Gastrocnemius medialis (tissue), 4 donors: ENCODE data around the gene BCL11B. TPM values are rescaled to one million over a fixed set of nuclear protein-coding genes. Genes with fewer than 3 reads are reported as not detected.

Experiments
- ATAC-seq, 2 donors: fragments of 150-250 bp; one replicate each; pipeline ENCODE4 v1.9.1; 2016
- DNase-seq, 2 donors: peaks; one replicate each; pipeline ENCODE4 v3.0.0-alpha.2; 2019
- H3K27ac ChIP-seq, 4 donors: fragments of 200-600 bp; sonication (generic); 1 replicate in 1 of 4; 2 replicates in 3 of 4; pipeline ENCODE4 v1.5.1; 2016 to 2018; ENCODE audit warnings: mild to moderate bottlenecking in 2 of 4, moderate library complexity in 1 of 4
- H3K27me3 ChIP-seq, 3 donors: fragments of 200-600 bp; sonication (generic) in 2 of 3; 1 replicate in 1 of 3; 2 replicates in 2 of 3; pipeline versions ENCODE4 v1.5.1 to v1.6.0; 2016 to 2019; ENCODE audit warnings: mild to moderate bottlenecking in 1 of 3, moderate library complexity in 1 of 3
- H3K36me3 ChIP-seq, 2 donors: fragments of 200-600 bp; sonication (generic) in 1 of 2; one replicate each; pipeline ENCODE4 v1.5.1; 2017 to 2018
- H3K4me1 ChIP-seq, 2 donors: fragments of 200-600 bp; sonication (generic) in 1 of 2; one replicate each; pipeline ENCODE4 v1.5.1; 2016 to 2017; ENCODE audit warnings: mild to moderate bottlenecking in 2 of 2
- H3K4me3 ChIP-seq, 4 donors: fragments of 200-600 bp; sonication (generic) in 3 of 4; 1 replicate in 1 of 4; 2 replicates in 3 of 4; pipeline ENCODE4 v1.5.1; 2016 to 2019; ENCODE audit warnings: mild to moderate bottlenecking in 2 of 4
- H3K9me3 ChIP-seq, 3 donors: fragments of 200-600 bp; sonication (generic) in 2 of 3; 1 replicate in 1 of 3; 2 replicates in 2 of 3; pipeline ENCODE4 v1.5.1; 2016 to 2019
- CTCF ChIP-seq, 5 experiments: fragments of 450-650 bp in 3 of 5; fragments of 200-600 bp in 2 of 5; sonication (generic) in 2 of 5; IDR thresholded peaks in 4 of 5; conservative IDR thresholded peaks in 1 of 5; 1 replicate in 4 of 5; 2 replicates in 1 of 5; pipeline ENCODE4 v1.5.1; 2016 to 2019; ENCODE audit warnings: antibody characterized with exemption in 5 of 5, mild to moderate bottlenecking in 3 of 5, moderate library complexity in 3 of 5
- POLR2A ChIP-seq, 2 donors: fragments of 450-650 bp; IDR thresholded peaks; one replicate each; pipeline ENCODE4 v1.6.1; 2017; ENCODE audit warnings: antibody characterized with exemption in 2 of 2, mild to moderate bottlenecking in 2 of 2, moderate library complexity in 2 of 2
- in situ Hi-C, 4 donors: fragments of 200-750 bp; cut with MboI; loops; one replicate each; pipeline versions ENCODE4 v1.15.0 to v1.8.0; 2017; ENCODE audit warnings: low sequenced_read_pairs in 4 of 4
- intact Hi-C: fragments of 100-400 bp; cut with DNase I; formaldehyde crosslinking; loops from one replicate; pipeline ENCODE4 v1.15.1; 2023; ENCODE audit warnings: low total_unique reads
- total RNA-seq, 4 donors: library from RNA; depleted of rRNA; stranded (reverse); fragments of >200 nt; gene quantifications; one replicate each; pipeline versions ENCODE4 v1.1.0 to v1.2.3, GENCODE V29; 2016

The BCL11B gene
- total RNA-seq, 4 donors from 2014 or later, result 0.05 to 0.62 (median 0.18) TPM; not detected in 1

- H3K9me3 ChIP-seq, result no peaks in the 10 kb centered on the region
- no peak overlapping the region for H3K27ac ChIP-seq
- no peaks in the 10 kb centered on the region for H3K27me3 ChIP-seq
- ATAC-seq (no peak), DNase-seq (no peak)
- intact Hi-C loops (no loop called here), in situ Hi-C loops (no loop called here)
- peaks cover 9 to 11% of the 10 kb centered on the region in 2 donors for H3K4me1 ChIP-seq
- H3K36me3 ChIP-seq, result no peaks in the 10 kb centered on the region
- H3K4me3 ChIP-seq, result no peak overlapping the region
- no peak for TF ChIP-seq CTCF (IDR thresholded peaks at IDR 0.05 in 4 of 5, conservative IDR thresholded peaks at IDR 0.05 in 1 of 5)
- TF ChIP-seq POLR2A (IDR thresholded peaks at IDR 0.05), result no peak
Observed at GRCh38 chr14:99201351-99202073, 70.5 kb downstream of the BCL11B start.

GRCh38 chr14:99200654-99201005, 71.4 kb downstream of the BCL11B start:
- H3K27ac ChIP-seq, result no peak overlapping the region
- no peaks in the 10 kb centered on the region for H3K27me3 ChIP-seq
- no peak for DNase-seq
- H3K36me3 ChIP-seq, result no peaks in the 10 kb centered on the region
- no peak overlapping the region for H3K4me3 ChIP-seq
- no peak for TF ChIP-seq POLR2A (IDR thresholded peaks at IDR 0.05)
- no peak for TF ChIP-seq CTCF (IDR thresholded peaks at IDR 0.05 in 4 of 5, conservative IDR thresholded peaks at IDR 0.05 in 1 of 5)
- intact Hi-C loops, result no loop called here
- peak; percentile 44 to 68 for ATAC-seq
- H3K9me3 ChIP-seq, result no peaks in the 10 kb centered on the region
- peaks cover 9 to 11% of the 10 kb centered on the region in 2 donors for H3K4me1 ChIP-seq
- in situ Hi-C loops, result no loop called here

GRCh38 chr14:99199846-99200653, 71.9 kb downstream of the BCL11B start:
- no peaks in the 10 kb centered on the region for H3K27me3 ChIP-seq

More at GRCh38 chr14:99199846-99200653, 71.9 kb downstream of the BCL11B start:
- Histone ChIP-seq H3K27ac (no peak overlapping the region), H3K4me3 (no peak overlapping the region), H3K36me3 (no peaks in the 10 kb centered on the region), H3K4me1 (peaks cover 9 to 11% of the 10 kb centered on the region in 2 donors), H3K9me3 (no peaks in the 10 kb centered on the region)
- TF ChIP-seq POLR2A (IDR thresholded peaks at IDR 0.05) (no peak), CTCF (IDR thresholded peaks at IDR 0.05 in 4 of 5, conservative IDR thresholded peaks at IDR 0.05 in 1 of 5) (no peak)
- intact Hi-C loops, result loop anchor here (10.0 kb wide), 1 partner anchor 65 kb away; no protein-coding TSS in a partner anchor
- ATAC-seq, result peak; percentile 36 to 65
- DNase-seq, result peak in 1 of 2 donors; percentile 20
- in situ Hi-C loops, result no loop called here
